ENCODE data around the gene PRR5.

PRR5 gene

GRCh38 chr22:44692662-44693007, 9.4 kb upstream of the PRR5 start:
- DNase-seq (ENCODE audit: low read depth in 2 of 2) = no peak

GRCh38 chr22:44693145-44693544, 8.9 kb upstream of the PRR5 start:
- no peak for DNase-seq (ENCODE audit: low read depth in 2 of 2)

GRCh38 chr22:44693756-44694155, 8.2 kb upstream of the PRR5 start:
- DNase-seq (ENCODE audit: low read depth in 2 of 2) = no peak

- DNase-seq (ENCODE audit: low read depth in 2 of 2) = peak; percentile 78 to 80
Measured at GRCh38 chr22:44697423-44698141, 4.4 kb upstream of the PRR5 start.

GRCh38 chr22:44698531-44699421, 3.2 kb upstream of the PRR5 start:
- DNase-seq (ENCODE audit: low read depth in 2 of 2) = no peak

- DNase-seq (ENCODE audit: low read depth in 2 of 2) = no peak
Measured at GRCh38 chr22:44700456-44700855, 1.5 kb upstream of the PRR5 start.

- no peak for DNase-seq (ENCODE audit: low read depth in 2 of 2)
Measured at GRCh38 chr22:44701187-44701790, 715 bp upstream of the PRR5 start.

- DNase-seq (ENCODE audit: low read depth in 2 of 2) = no peak
Measured at GRCh38 chr22:44702479-44703198, 635 bp downstream of the PRR5 start.

GRCh38 chr22:44703255-44703870, 1.4 kb downstream of the PRR5 start:
- no peak for DNase-seq (ENCODE audit: low read depth in 2 of 2)

GRCh38 chr22:44704159-44705021, 2.4 kb downstream of the PRR5 start:
- no peak for DNase-seq (ENCODE audit: low read depth in 2 of 2)

- DNase-seq (ENCODE audit: low read depth in 2 of 2) = no peak
Measured at GRCh38 chr22:44705022-44705297, 3.0 kb downstream of the PRR5 start.

- no peak for DNase-seq (ENCODE audit: low read depth in 2 of 2)
Measured at GRCh38 chr22:44706488-44706887, 4.5 kb downstream of the PRR5 start.

- no peak for DNase-seq (ENCODE audit: low read depth in 2 of 2)
Measured at GRCh38 chr22:44707178-44707577, 5.2 kb downstream of the PRR5 start.

- no peak for DNase-seq (ENCODE audit: low read depth in 2 of 2)
Measured at GRCh38 chr22:44707752-44708151, 5.7 kb downstream of the PRR5 start.

- DNase-seq (ENCODE audit: low read depth in 2 of 2) = no peak
Measured at GRCh38 chr22:44709881-44710392, 7.9 kb downstream of the PRR5 start.

GRCh38 chr22:44710474-44711240, 8.7 kb downstream of the PRR5 start:
- no peak for DNase-seq (ENCODE audit: low read depth in 2 of 2)

- DNase-seq (ENCODE audit: low read depth in 2 of 2) = no peak
Measured at GRCh38 chr22:44711241-44711560, 9.2 kb downstream of the PRR5 start.

GRCh38 chr22:44711690-44712555, 9.9 kb downstream of the PRR5 start:
- no peak for DNase-seq (ENCODE audit: low read depth in 2 of 2)

- no peak for DNase-seq (ENCODE audit: low read depth in 2 of 2)
Measured at GRCh38 chr22:44712962-44713361, 11.0 kb downstream of the PRR5 start.
